Karpas-422 (cell line): Measurements from ENCODE around the gene FAM118B. TPM values are rescaled to one million over a fixed set of nuclear protein-coding genes. Genes with fewer than 3 reads are reported as not detected.
A peak's percentile ranks its signal among the peaks of the same experiment; 100 is the strongest.

Experiments
- DNase-seq: peaks from one replicate; pipeline ENCODE4 v3.0.0-alpha.2; 2015
- H2AFZ ChIP-seq: fragments of 200-600 bp; sonication (generic); 2 replicates; pipeline ENCODE4 v1.6.1; 2014; ENCODE audit warnings: antibody characterized with exemption, low read length, mixed read lengths
- H3K27ac ChIP-seq: fragments of 200-600 bp; sonication (generic); 2 replicates; pipeline ENCODE4 v1.5.1; 2014; ENCODE audit warnings: mild to moderate bottlenecking, low read length, moderate library complexity
- H3K27me3 ChIP-seq: fragments of 200-600 bp; sonication (generic); 2 replicates; pipeline ENCODE4 v1.6.1; 2014; ENCODE audit warnings: low read length, mixed read lengths
- H3K36me3 ChIP-seq: fragments of 200-600 bp; sonication (generic); 2 replicates; pipeline ENCODE4 v1.6.1; 2014; ENCODE audit warnings: low read length, mixed read lengths; ENCODE audit not compliant: insufficient read depth
- H3K4me1 ChIP-seq: fragments of 200-600 bp; sonication (generic); 2 replicates; pipeline ENCODE4 v1.6.1; 2014; ENCODE audit warnings: mild to moderate bottlenecking, low read length, mixed read lengths
- H3K4me2 ChIP-seq: fragments of 200-600 bp; sonication (generic); 2 replicates; pipeline ENCODE4 v1.6.1; 2014; ENCODE audit warnings: low read length, low read depth, mild to moderate bottlenecking; ENCODE audit not compliant: poor library complexity, severe bottlenecking
- H3K4me3 ChIP-seq: fragments of 200-600 bp; sonication (generic); 2 replicates; pipeline ENCODE4 v1.5.1; 2014; ENCODE audit warnings: mild to moderate bottlenecking, antibody characterized with exemption, low read length, mixed read lengths
- H3K79me2 ChIP-seq: fragments of 200-600 bp; sonication (generic); 2 replicates; pipeline ENCODE4 v1.6.1; 2014; ENCODE audit warnings: mild to moderate bottlenecking, low read length, mixed read lengths
- H3K9ac ChIP-seq: fragments of 200-600 bp; sonication (generic); 2 replicates; pipeline ENCODE4 v1.6.0; 2014; ENCODE audit warnings: low read length
- H3K9me2 ChIP-seq: fragments of 200-600 bp; sonication (generic), shearing (Covaris generic); replicated peaks from 2 replicates; pipeline ENCODE4 v1.6.0; 2014; ENCODE audit warnings: mild to moderate bottlenecking, low read length, moderate library complexity; ENCODE audit not compliant: insufficient read depth
- H3K9me3 ChIP-seq: fragments of 300-700, 200-600 bp; sonication (generic); 2 replicates; pipeline ENCODE4 v1.6.1; 2014; ENCODE audit warnings: low read length, mixed read lengths
- H4K20me1 ChIP-seq: fragments of 200-600 bp; sonication (generic); 2 replicates; pipeline ENCODE4 v1.6.1; 2014; ENCODE audit warnings: mild to moderate bottlenecking, antibody characterized with exemption, low read length, low read depth; ENCODE audit not compliant: insufficient read depth
- total RNA-seq: library from RNA; depleted of rRNA; stranded (reverse); fragments of >200 nt; shearing (Covaris generic); gene quantifications from 2 replicates; pipeline ENCODE4 v1.2.3, GENCODE V29; 2014; ENCODE audit warnings: low replicate concordance

FAM118B gene
- total RNA-seq, 1 experiment from 2014 or later = 14.8 TPM

- no peaks in the 10 kb centered on the region for H3K9me2 ChIP-seq
- H3K79me2 ChIP-seq = no peaks in the 10 kb centered on the region
- H3K9ac ChIP-seq = no peak overlapping the region
- H2AFZ ChIP-seq = no peak overlapping the region
- H3K27ac ChIP-seq = no peak overlapping the region
- no peaks in the 10 kb centered on the region for H3K36me3 ChIP-seq
- H3K4me2 ChIP-seq = no peak overlapping the region
- no peak for DNase-seq
- no peak overlapping the region for H3K4me3 ChIP-seq
- H3K9me3 ChIP-seq = no peaks in the 10 kb centered on the region
- no peaks in the 10 kb centered on the region for H3K4me1 ChIP-seq
- H4K20me1 ChIP-seq = no peaks in the 10 kb centered on the region
- no peaks in the 10 kb centered on the region for H3K27me3 ChIP-seq
These were observed 29.4 kb upstream of the FAM118B start for GRCh38 chr11:126181939-126182730.

- H3K4me1 ChIP-seq = peaks cover 4% of the 10 kb centered on the region
- no peaks in the 10 kb centered on the region for H4K20me1 ChIP-seq
- H3K4me3 ChIP-seq = no peak overlapping the region
- H3K9ac ChIP-seq = no peak overlapping the region
- DNase-seq = no peak
- H3K27me3 ChIP-seq = no peaks in the 10 kb centered on the region
- no peaks in the 10 kb centered on the region for H3K9me3 ChIP-seq
- H2AFZ ChIP-seq = no peak overlapping the region
- H3K36me3 ChIP-seq = no peaks in the 10 kb centered on the region
- no peaks in the 10 kb centered on the region for H3K79me2 ChIP-seq
- no peak overlapping the region for H3K4me2 ChIP-seq
- H3K9me2 ChIP-seq = no peaks in the 10 kb centered on the region
- no peak overlapping the region for H3K27ac ChIP-seq
These were observed 28.7 kb upstream of the FAM118B start for GRCh38 chr11:126182787-126183445.

- no peaks in the 10 kb centered on the region for H3K79me2 ChIP-seq
- no peak overlapping the region for H2AFZ ChIP-seq
- H3K36me3 ChIP-seq = no peaks in the 10 kb centered on the region
- no peaks in the 10 kb centered on the region for H3K9me2 ChIP-seq
- H4K20me1 ChIP-seq = no peaks in the 10 kb centered on the region
- H3K4me1 ChIP-seq = peaks cover 23% of the 10 kb centered on the region
- no peaks in the 10 kb centered on the region for H3K27me3 ChIP-seq
- DNase-seq = no peak
- H3K9me3 ChIP-seq = no peaks in the 10 kb centered on the region
- H3K4me2 ChIP-seq = no peak overlapping the region
- no peak overlapping the region for H3K4me3 ChIP-seq
- H3K27ac ChIP-seq = no peak overlapping the region
- H3K9ac ChIP-seq = no peak overlapping the region
These were observed 26.1 kb upstream of the FAM118B start for GRCh38 chr11:126185259-126186024.

- Histone ChIP-seq H3K4me2 (no peak overlapping the region), H3K4me3 (no peak overlapping the region), H3K9me2 (no peaks in the 10 kb centered on the region), H4K20me1 (no peaks in the 10 kb centered on the region), H3K36me3 (no peaks in the 10 kb centered on the region), H2AFZ (no peak overlapping the region), H3K27ac (no peak overlapping the region), H3K4me1 (peaks cover 23% of the 10 kb centered on the region), H3K27me3 (no peaks in the 10 kb centered on the region), H3K79me2 (no peaks in the 10 kb centered on the region), H3K9ac (no peak overlapping the region), H3K9me3 (no peaks in the 10 kb centered on the region)
- no peak for DNase-seq
These were observed 25.4 kb upstream of the FAM118B start for GRCh38 chr11:126186025-126186698.

GRCh38 chr11:126186708-126187529, 24.7 kb upstream of the FAM118B start:
- Histone ChIP-seq H3K9me2 (no peaks in the 10 kb centered on the region), H3K4me2 (no peak overlapping the region), H3K9ac (no peak overlapping the region)

GRCh38 chr11:126188332-126189108, 23.1 kb upstream of the FAM118B start:
- H3K4me2 ChIP-seq = peak overlapping the region; percentile 62
- peak overlapping the region; percentile 72 for H3K27ac ChIP-seq
- no peaks in the 10 kb centered on the region for H3K27me3 ChIP-seq
- no peak overlapping the region; the same call in 1 of the 2 replicates for H3K9ac ChIP-seq
- H3K4me1 ChIP-seq = peaks cover 23% of the 10 kb centered on the region
- H2AFZ ChIP-seq = no peak overlapping the region
- H3K79me2 ChIP-seq = no peaks in the 10 kb centered on the region
- no peaks in the 10 kb centered on the region for H3K9me3 ChIP-seq
- H4K20me1 ChIP-seq = no peaks in the 10 kb centered on the region
- no peaks in the 10 kb centered on the region for H3K9me2 ChIP-seq
- 0 out of 2 replicates have a peak overlapping the region, but pooled peaks have one; percentile 40 for H3K4me3 ChIP-seq
- H3K36me3 ChIP-seq = no peaks in the 10 kb centered on the region
- peak; percentile 65 for DNase-seq

More at GRCh38 chr11:126186708-126187529, 24.7 kb upstream of the FAM118B start:
- Histone ChIP-seq H3K4me1 (peaks cover 23% of the 10 kb centered on the region), H3K79me2 (no peaks in the 10 kb centered on the region), H3K36me3 (no peaks in the 10 kb centered on the region), H3K27me3 (no peaks in the 10 kb centered on the region), H4K20me1 (no peaks in the 10 kb centered on the region), H2AFZ (no peak overlapping the region), H3K4me3 (no peak overlapping the region), H3K9me3 (no peaks in the 10 kb centered on the region), H3K27ac (no peak overlapping the region)
- no peak for DNase-seq
